Cardiac septum (tissue), 1 donor: Measurements from ENCODE around the gene H3-3A. TPM values are rescaled to one million over a fixed set of nuclear protein-coding genes. Genes with fewer than 3 reads are reported as not detected.

Experiments
- DNase-seq: peaks from one replicate; pipeline ENCODE4 v3.0.0-alpha.2; 2020; ENCODE audit warnings: low spot score
- intact Hi-C: fragments of 100-400 bp; cut with DNase I; formaldehyde crosslinking; loops from one replicate; pipeline ENCODE4 v1.14.0; 2022
- long read RNA-seq: library from polyadenylated mRNA; unstranded; transcript quantifications from one replicate; pipeline ENCODE4 v2.0.0, GENCODE V29; 2021
- total RNA-seq: library from RNA; stranded (reverse); fragmentation: NEBNext Ultra II Directional; extraction: Animal tissue kit (Norgen Biotek cat#: 25700); gene quantifications from one replicate; pipeline ENCODE4 v1.2.1, GENCODE V29; 2021
- donor health status: DM: no; HTN: no; CAD: no.

The H3-3A gene
- total RNA-seq: 311 TPM
- long read RNA-seq, transcript H3F3A-203 (4 exons, 1,088 nt): major isoform, 113 of 118 reads
- long read RNA-seq, partial matches to known transcripts: 0 of 118 reads
- long read RNA-seq, other reads (novel, unspliced or antisense): 2 of 118 reads

- DNase-seq: peak; percentile 100
- intact Hi-C loops: loop anchor here (1.0 to 5.0 kb wide), 4 partner anchors 47 to 554 kb away; partner anchors contain the start of genes ACBD3 and SDE2
Measured at GRCh38 chr1:226062558-226063223, at the start of gene H3-3A. Gene H3-3A, plus strand, starts transcription at chr1:226062716. Its CDS starts 1,636 bp downstream, at chr1:226064352.

GRCh38 chr1:226017070-226017469, 45.4 kb upstream of the H3-3A start:
- intact Hi-C loops: no loop called here
- DNase-seq: no peak

GRCh38 chr1:226019572-226019971, 42.9 kb upstream of the H3-3A start:
- DNase-seq: no peak
- intact Hi-C loops: no loop called here

GRCh38 chr1:226021401-226021800, 41.1 kb upstream of the H3-3A start:
- intact Hi-C loops: no loop called here
- DNase-seq: no peak

- intact Hi-C loops: no loop called here
- no peak for DNase-seq
Measured at GRCh38 chr1:226021801-226022200, 40.7 kb upstream of the H3-3A start.

GRCh38 chr1:226023735-226024134, 38.8 kb upstream of the H3-3A start:
- intact Hi-C loops: no loop called here
- DNase-seq: no peak

- intact Hi-C loops: no loop called here
- DNase-seq: no peak
Measured at GRCh38 chr1:226026833-226027232, 35.7 kb upstream of the H3-3A start.

- DNase-seq: no peak
- intact Hi-C loops: no loop called here
Measured at GRCh38 chr1:226027538-226028217, 34.8 kb upstream of the H3-3A start.

- intact Hi-C loops: no loop called here
- DNase-seq: no peak
Measured at GRCh38 chr1:226029093-226029496, 33.4 kb upstream of the H3-3A start.

GRCh38 chr1:226029568-226030225, 32.8 kb upstream of the H3-3A start:
- no peak for DNase-seq
- intact Hi-C loops: no loop called here

GRCh38 chr1:226033582-226033981, 28.9 kb upstream of the H3-3A start:
- DNase-seq: no peak
- intact Hi-C loops: no loop called here

- intact Hi-C loops: no loop called here
- DNase-seq: no peak
Measured at GRCh38 chr1:226033991-226034390, 28.5 kb upstream of the H3-3A start.

- peak; percentile 89 for DNase-seq
- intact Hi-C loops: no loop called here
Measured at GRCh38 chr1:226034482-226034881, 28.0 kb upstream of the H3-3A start.

GRCh38 chr1:226035915-226036314, 26.6 kb upstream of the H3-3A start:
- no peak for DNase-seq
- intact Hi-C loops: no loop called here

GRCh38 chr1:226038661-226039060, 23.9 kb upstream of the H3-3A start:
- no peak for DNase-seq
- intact Hi-C loops: no loop called here

GRCh38 chr1:226041419-226041818, 21.1 kb upstream of the H3-3A start:
- no peak for DNase-seq
- intact Hi-C loops: no loop called here

- intact Hi-C loops: no loop called here
Measured at GRCh38 chr1:226044514-226045101, 17.9 kb upstream of the H3-3A start.

GRCh38 chr1:226046240-226046639, 16.3 kb upstream of the H3-3A start:
- intact Hi-C loops: no loop called here
- DNase-seq: no peak

More at GRCh38 chr1:226044514-226045101, 17.9 kb upstream of the H3-3A start:
- DNase-seq: no peak

- intact Hi-C loops: no loop called here
Measured at GRCh38 chr1:226047495-226047894, 15.0 kb upstream of the H3-3A start.

GRCh38 chr1:226048886-226049285, 13.6 kb upstream of the H3-3A start:
- intact Hi-C loops: no loop called here
- no peak for DNase-seq

More at GRCh38 chr1:226047495-226047894, 15.0 kb upstream of the H3-3A start:
- no peak for DNase-seq
